Naive thymus-derived CD4-positive, alpha-beta T cell (primary cell): Measurements from ENCODE around the gene LST1. TPM values are rescaled to one million over a fixed set of nuclear protein-coding genes. Genes with fewer than 3 reads are reported as not detected.

Source experiments
- ATAC-seq: fragments of 150-1000 bp; cut with Tn5 transposase; 2 replicates; pipeline ENCODE4 v1.10.0; 2021; ENCODE audit warnings: mild to moderate bottlenecking, moderate library complexity
- CTCF ChIA-PET: fragments of 350-600 bp; sonication (Branson Sonifier 250); formaldehyde crosslinking; loops from one replicate; lab custom pipeline; 2021; ENCODE audit warnings: antibody characterized with exemption; lab: Charles Lee
- POLR2A ChIA-PET: fragments of 350-600 bp; sonication (Branson Sonifier 250); formaldehyde crosslinking; loops from one replicate; lab custom pipeline; 2021; ENCODE audit warnings: antibody characterized with exemption, inconsistent platforms; lab: Charles Lee
- DNase-seq, 9 donors: peaks; one replicate each; pipeline versions ENCODE4 v3.0.0 to v3.0.0-alpha.2; 2020 to 2022; ENCODE audit warnings: mixed read lengths in 1 of 9
- H3K27ac ChIP-seq: one replicate; pipeline ENCODE4 v1.7.0; 2013; ENCODE audit warnings: mild to moderate bottlenecking, low read depth, low read length, moderate library complexity
- H3K27me3 ChIP-seq, 2 donors: one replicate each; pipeline ENCODE4 v1.7.0; 2013; ENCODE audit warnings: low read length in 2 of 2, mild to moderate bottlenecking in 2 of 2, moderate library complexity in 2 of 2; ENCODE audit not compliant: control insufficient read depth in 2 of 2, insufficient read depth in 2 of 2
- H3K36me3 ChIP-seq, 3 experiments: 1 replicate in 2 of 3; 2 replicates in 1 of 3; pipeline ENCODE4 v1.7.0; 2013; ENCODE audit warnings: low read length in 3 of 3, mild to moderate bottlenecking in 3 of 3, moderate library complexity in 1 of 3; ENCODE audit not compliant: insufficient read depth in 3 of 3, control insufficient read depth in 2 of 3
- H3K4me1 ChIP-seq, 2 donors: one replicate each; pipeline ENCODE4 v1.7.0; 2013; ENCODE audit warnings: low read length in 2 of 2, mild to moderate bottlenecking in 2 of 2, moderate library complexity in 1 of 2; ENCODE audit not compliant: control insufficient read depth in 2 of 2, insufficient read depth in 2 of 2
- H3K4me3 ChIP-seq: 2 replicates; pipeline ENCODE4 v1.7.0; 2013; ENCODE audit warnings: mild to moderate bottlenecking, low read length
- H3K9me3 ChIP-seq, 3 experiments: 1 replicate in 2 of 3; 2 replicates in 1 of 3; pipeline ENCODE4 v1.7.0; 2013; ENCODE audit warnings: low read length in 3 of 3; ENCODE audit not compliant: control insufficient read depth in 2 of 3
- H3K27ac Mint-ChIP-seq, 9 donors: one replicate each; pipeline ENCODE4 v1.8.0; 2020 to 2022; ENCODE audit warnings: mixed read lengths in 9 of 9, mild to moderate bottlenecking in 8 of 9, moderate library complexity in 5 of 9, inconsistent platforms in 2 of 9
- H3K27me3 Mint-ChIP-seq, 5 donors: one replicate each; pipeline ENCODE4 v1.8.0; 2021 to 2022; ENCODE audit warnings: mixed read lengths in 5 of 5, mild to moderate bottlenecking in 1 of 5
- H3K36me3 Mint-ChIP-seq, 5 donors: one replicate each; pipeline ENCODE4 v1.8.0; 2020 to 2022; ENCODE audit warnings: mixed read lengths in 5 of 5, mild to moderate bottlenecking in 3 of 5, inconsistent platforms in 1 of 5
- H3K4me1 Mint-ChIP-seq, 7 donors: one replicate each; pipeline ENCODE4 v1.8.0; 2020 to 2022; ENCODE audit warnings: mixed read lengths in 7 of 7, mild to moderate bottlenecking in 3 of 7, inconsistent platforms in 1 of 7
- H3K4me3 Mint-ChIP-seq, 10 donors: one replicate each; pipeline ENCODE4 v1.8.0; 2020 to 2022; ENCODE audit warnings: mild to moderate bottlenecking in 10 of 10, mixed read lengths in 10 of 10, moderate library complexity in 6 of 10, inconsistent platforms in 2 of 10
- H3K9me3 Mint-ChIP-seq, 11 donors: one replicate each; pipeline ENCODE4 v1.8.0; 2020 to 2022; ENCODE audit warnings: mixed read lengths in 11 of 11, mild to moderate bottlenecking in 4 of 11, inconsistent platforms in 1 of 11, moderate library complexity in 1 of 11
- intact Hi-C, 2 donors: fragments of 100-400 bp; cut with micrococcal nuclease; formaldehyde crosslinking; loops; one replicate each; pipeline ENCODE4 v1.15.1; 2023
- polyA plus RNA-seq, 2 donors: library from polyadenylated mRNA; unstranded; fragments of 300-500 nt; fragmentation: Illumina TruSeq; gene quantifications; one replicate each; pipeline ENCODE4 v1.2.3, GENCODE V29; 2021
- total RNA-seq, 6 experiments: library from RNA in 5 of 6; stranded (reverse) in 5 of 6; gene quantifications; 1 replicate in 5 of 6; 2 replicates in 1 of 6; pipeline ENCODE4 v1.2.3 and lab custom pipeline; 2021 to 2026

The LST1 gene
- total and polyA plus RNA-seq, 7 experiments from 2014 or later: 8.4 to 234 (median 16.2) TPM

DNA sequence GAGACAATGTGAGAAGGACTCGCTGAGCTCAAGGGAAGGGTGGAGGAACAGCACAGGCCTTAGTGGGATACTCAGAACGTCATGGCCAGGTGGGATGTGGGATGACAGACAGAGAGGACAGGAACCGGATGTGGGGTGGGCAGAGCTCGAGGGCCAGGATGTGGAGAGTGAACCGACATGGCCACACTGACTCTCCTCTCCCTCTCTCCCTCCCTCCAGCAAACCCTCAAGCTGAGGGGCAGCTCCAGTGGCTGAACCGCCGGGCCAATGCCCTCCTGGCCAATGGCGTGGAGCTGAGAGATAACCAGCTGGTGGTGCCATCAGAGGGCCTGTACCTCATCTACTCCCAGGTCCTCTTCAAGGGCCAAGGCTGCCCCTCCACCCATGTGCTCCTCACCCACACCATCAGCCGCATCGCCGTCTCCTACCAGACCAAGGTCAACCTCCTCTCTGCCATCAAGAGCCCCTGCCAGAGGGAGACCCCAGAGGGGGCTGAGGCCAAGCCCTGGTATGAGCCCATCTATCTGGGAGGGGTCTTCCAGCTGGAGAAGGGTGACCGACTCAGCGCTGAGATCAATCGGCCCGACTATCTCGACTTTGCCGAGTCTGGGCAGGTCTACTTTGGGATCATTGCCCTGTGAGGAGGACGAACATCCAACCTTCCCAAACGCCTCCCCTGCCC is 9.0 kb upstream of the LST1 start:
- Mint-ChIP-seq H3K4me3 (peak overlapping the region; percentile 85 to 99 (median 93)), H3K36me3 (peaks cover 11 to 69% (median 16%) of the 10 kb centered on the region in 5 donors), H3K27me3 (peaks cover 0 to 3% (median 0%) of the 10 kb centered on the region in 5 donors), H3K4me1 (peaks cover 54 to 84% (median 76%) of the 10 kb centered on the region in 7 donors), H3K9me3 (no peaks in the 10 kb centered on the region), H3K27ac (peak overlapping the region; percentile 93 to 99 (median 99))
- POLR2A ChIA-PET: interaction anchor here (0.7 to 66.4 kb wide), 4 partner anchors 13 to 82 kb away, joined by 3 to 3078 read pairs (median 1544); partner anchors contain the start of genes AIF1, ATP6V1G2, BAG6 and DDX39B
- intact Hi-C loops: loop anchor here in 1 of 2 donors (1.0 to 5.0 kb wide), 2 partner anchors 9 to 160 kb away; partner anchors contain the start of gene CLIC1
- no peaks in the 10 kb centered on the region for H3K9me3 ChIP-seq
- no peaks in the 10 kb centered on the region for H3K27me3 ChIP-seq
- peak in 1 of 9 donors; percentile 65 for DNase-seq
- H3K4me1 ChIP-seq: peaks cover 50 to 56% of the 10 kb centered on the region in 2 donors
- peak overlapping the region; percentile 77 for H3K4me3 ChIP-seq
- H3K27ac ChIP-seq: peak overlapping the region; percentile 97
- H3K36me3 ChIP-seq: peaks cover 4 to 19% (median 5%) of the 10 kb centered on the region in 3 experiments
- CTCF ChIA-PET: interaction anchor here (0.9 to 18.2 kb wide), 8 partner anchors 8 to 82 kb away, joined by 3 to 687 read pairs (median 6); partner anchors contain the start of genes ATP6V1G2, LST1, LTB and NCR3
- no peak for ATAC-seq

GRCh38 chr6:31577579-31577966 is 8.5 kb upstream of the LST1 start:
- CTCF ChIA-PET: interaction anchor here (0.9 to 18.2 kb wide), 5 partner anchors 7 to 27 kb away, joined by 3 to 687 read pairs (median 41); partner anchors contain the start of genes ATP6V1G2, LST1, LTB and NCR3
- Mint-ChIP-seq H3K4me1 (peaks cover 57 to 83% (median 75%) of the 10 kb centered on the region in 7 donors), H3K36me3 (peaks cover 11 to 68% (median 16%) of the 10 kb centered on the region in 5 donors), H3K4me3 (peak overlapping the region; percentile 85 to 99 (median 93)), H3K9me3 (no peaks in the 10 kb centered on the region), H3K27me3 (peaks cover 0 to 3% (median 0%) of the 10 kb centered on the region in 5 donors), H3K27ac (peak overlapping the region in 8 of 9 donors; percentile 93 to 99 (median 98))
- peaks cover 50 to 58% of the 10 kb centered on the region in 2 donors for H3K4me1 ChIP-seq
- no peak for ATAC-seq
- H3K9me3 ChIP-seq: no peaks in the 10 kb centered on the region
- POLR2A ChIA-PET: interaction anchor here (53.8 to 66.4 kb wide), 2 partner anchors 13 to 18 kb away, joined by 3078 read pairs; partner anchors contain the start of genes AIF1, ATP6V1G2, DDX39B and LST1
- no peaks in the 10 kb centered on the region for H3K27me3 ChIP-seq
- H3K36me3 ChIP-seq: peaks cover 4 to 20% (median 5%) of the 10 kb centered on the region in 3 experiments
- peak overlapping the region; percentile 97 for H3K27ac ChIP-seq
- intact Hi-C loops: loop anchor here in 1 of 2 donors (5.0 kb wide), 1 partner anchor 160 kb away; the partner anchor contains the start of gene CLIC1
- DNase-seq: no peak
- H3K4me3 ChIP-seq: peak overlapping the region; percentile 77

DNA sequence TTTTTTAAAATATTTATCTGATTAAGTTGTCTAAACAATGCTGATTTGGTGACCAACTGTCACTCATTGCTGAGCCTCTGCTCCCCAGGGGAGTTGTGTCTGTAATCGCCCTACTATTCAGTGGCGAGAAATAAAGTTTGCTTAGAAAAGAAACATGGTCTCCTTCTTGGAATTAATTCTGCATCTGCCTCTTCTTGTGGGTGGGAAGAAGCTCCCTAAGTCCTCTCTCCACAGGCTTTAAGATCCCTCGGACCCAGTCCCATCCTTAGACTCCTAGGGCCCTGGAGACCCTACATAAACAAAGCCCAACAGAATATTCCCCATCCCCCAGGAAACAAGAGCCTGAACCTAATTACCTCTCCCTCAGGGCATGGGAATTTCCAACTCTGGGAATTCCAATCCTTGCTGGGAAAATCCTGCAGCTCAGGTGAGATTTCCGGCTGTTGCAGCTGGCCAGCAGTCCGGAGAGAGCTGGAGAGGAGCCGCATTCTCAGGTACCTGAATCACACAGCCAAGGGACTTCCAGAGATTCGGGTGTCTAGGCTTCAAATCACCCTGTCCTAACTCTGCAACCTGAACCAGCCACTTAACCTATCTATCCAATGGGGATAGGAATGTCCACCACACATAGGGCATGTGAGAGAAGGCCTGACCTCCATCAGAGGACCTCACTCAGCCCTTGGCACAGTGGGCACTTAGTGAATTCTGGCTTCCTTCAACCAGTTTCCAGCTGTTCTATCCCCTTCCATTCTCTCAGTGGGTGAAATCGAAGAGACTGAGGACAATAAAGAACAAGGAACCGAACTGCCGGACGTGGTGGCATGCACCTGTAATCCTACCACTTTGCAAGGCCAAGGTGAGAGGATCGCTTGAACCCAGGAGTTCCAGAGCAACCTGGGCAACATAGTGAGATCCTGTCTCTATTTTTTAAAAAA is 7.6 kb upstream of the LST1 start:
- intact Hi-C loops: loop anchor here in 1 of 2 donors (5.0 kb wide), 1 partner anchor 159 kb away; the partner anchor contains the start of gene CLIC1
- Histone ChIP-seq H3K4me3 (peak overlapping the region; percentile 25), H3K4me1 (peaks cover 49 to 56% of the 10 kb centered on the region in 2 donors), H3K27ac (peak overlapping the region; percentile 97), H3K36me3 (peaks cover 4 to 20% (median 5%) of the 10 kb centered on the region in 3 experiments), H3K9me3 (no peaks in the 10 kb centered on the region), H3K27me3 (no peaks in the 10 kb centered on the region)
- POLR2A ChIA-PET: interaction anchor here (0.6 to 66.4 kb wide), 5 partner anchors 14 to 907 kb away, joined by 3 to 3078 read pairs (median 36); partner anchors contain the start of genes AIF1, ATP6V1G2, C6orf47 and DDX39B
- Mint-ChIP-seq H3K27ac (peak overlapping the region; percentile 94 to 100 (median 97)), H3K9me3 (no peaks in the 10 kb centered on the region), H3K27me3 (peaks cover 0 to 3% (median 0%) of the 10 kb centered on the region in 5 donors), H3K4me1 (peaks cover 56 to 81% (median 72%) of the 10 kb centered on the region in 7 donors), H3K4me3 (peak overlapping the region; percentile 80 to 100 (median 99)), H3K36me3 (peaks cover 11 to 71% (median 19%) of the 10 kb centered on the region in 5 donors)
- ATAC-seq (no peak), DNase-seq (no peak)
- CTCF ChIA-PET: interaction anchor here (0.6 to 18.2 kb wide), 5 partner anchors 7 to 163 kb away, joined by 3 to 687 read pairs (median 41); partner anchors contain the start of genes ATP6V1G2, LST1, LTB and NCR3

- no peaks in the 10 kb centered on the region for H3K27me3 ChIP-seq
- Mint-ChIP-seq H3K36me3 (peaks cover 11 to 68% (median 17%) of the 10 kb centered on the region in 5 donors), H3K9me3 (no peaks in the 10 kb centered on the region), H3K4me3 (peak overlapping the region; percentile 80 to 100 (median 99)), H3K27me3 (peaks cover 0 to 3% (median 0%) of the 10 kb centered on the region in 5 donors), H3K4me1 (peaks cover 52 to 80% (median 68%) of the 10 kb centered on the region in 7 donors), H3K27ac (peak overlapping the region; percentile 94 to 100 (median 97))
- H3K4me1 ChIP-seq: peaks cover 50 to 56% of the 10 kb centered on the region in 2 donors
- CTCF ChIA-PET: interaction anchor here (4.2 to 18.2 kb wide), 3 partner anchors 9 to 28 kb away, joined by 22 to 687 read pairs (median 298); partner anchors contain the start of genes ATP6V1G2, NCR3 and NFKBIL1
- no peak for DNase-seq
- POLR2A ChIA-PET: interaction anchor here (0.9 to 66.4 kb wide), 6 partner anchors 15 to 115 kb away, joined by 3 to 3078 read pairs (median 22); partner anchors contain the start of genes AIF1, ATP6V1G2, C6orf47 and DDX39B
- H3K4me3 ChIP-seq: peak overlapping the region; percentile 97
- peak overlapping the region; percentile 97 for H3K27ac ChIP-seq
- H3K9me3 ChIP-seq: no peaks in the 10 kb centered on the region
- intact Hi-C loops: loop anchor here in 1 of 2 donors (5.0 kb wide), 1 partner anchor 158 kb away; the partner anchor contains the start of gene CLIC1
- peaks cover 4 to 20% (median 5%) of the 10 kb centered on the region in 3 experiments for H3K36me3 ChIP-seq
- no peak for ATAC-seq
Observed at GRCh38 chr6:31579119-31579505, 7.0 kb upstream of the LST1 start.

- peak overlapping the region; percentile 94 to 100 (median 97) for H3K27ac Mint-ChIP-seq
- intact Hi-C loops: loop anchor here (1.0 to 5.0 kb wide), 7 partner anchors 7 to 158 kb away; partner anchors contain the start of genes CLIC1 (in 1 of the 2) and LTA (in 1 of the 2)
Observed at GRCh38 chr6:31579546-31580437, 6.3 kb upstream of the LST1 start.

More at GRCh38 chr6:31579546-31580437, 6.3 kb upstream of the LST1 start:
- Mint-ChIP-seq H3K36me3 (peaks cover 11 to 66% (median 16%) of the 10 kb centered on the region in 5 donors), H3K4me1 (peaks cover 46 to 80% (median 67%) of the 10 kb centered on the region in 7 donors), H3K27me3 (peaks cover 0 to 3% (median 0%) of the 10 kb centered on the region in 5 donors), H3K9me3 (no peaks in the 10 kb centered on the region), H3K4me3 (peak overlapping the region; percentile 88 to 100 (median 99))
- H3K9me3 ChIP-seq: no peaks in the 10 kb centered on the region
- H3K4me1 ChIP-seq: peaks cover 50 to 54% of the 10 kb centered on the region in 2 donors
- no peaks in the 10 kb centered on the region for H3K27me3 ChIP-seq
- CTCF ChIA-PET: interaction anchor here (0.6 to 18.2 kb wide), 11 partner anchors 9 to 251 kb away, joined by 3 to 687 read pairs (median 6); partner anchors contain the start of genes ATP6V1G2, DDX39B, NCR3 and NFKBIL1
- ATAC-seq (no peak), DNase-seq (peak in 1 of 9 donors; percentile 47)
- H3K27ac ChIP-seq: peak overlapping the region; percentile 97
- peak overlapping the region; percentile 97 for H3K4me3 ChIP-seq
- peaks cover 4 to 20% (median 5%) of the 10 kb centered on the region in 3 experiments for H3K36me3 ChIP-seq
- POLR2A ChIA-PET: interaction anchor here (0.6 to 66.4 kb wide), 13 partner anchors 16 to 1236 kb away, joined by 3 to 3078 read pairs (median 4); partner anchors contain the start of genes AIF1, ATP6V1G2, C6orf47 and DDX39B
